Astrocyte of the spinal cord (primary cell): ENCODE results near the gene BTRC.
"Not testable (repeated sequence)": the region's sequence is repeated elsewhere in the genome, so short reads cannot be mapped to it uniquely, and the experiment has no call there.

Experiments
- DNase-seq: peaks from one replicate; pipeline ENCODE4 v3.0.0; 2011; ENCODE audit warnings: low read depth, low spot score
- H3K4me3 ChIP-seq: 2 replicates; pipeline ENCODE4 v1.5.1; 2011; ENCODE audit warnings: low read depth, mild to moderate bottlenecking, low read length, moderate library complexity
- CTCF ChIP-seq: IDR thresholded peaks from 2 replicates; pipeline ENCODE4 v1.5.1; 2012; ENCODE audit warnings: low read depth, mild to moderate bottlenecking, low read length, inconsistent platforms
- in situ Hi-C: cut with HindIII; loops from 2 replicates; pipeline ENCODE4 v1.10.0; 2017; ENCODE audit warnings: low sequenced_read_pairs

BTRC gene

GRCh38 chr10:101367569-101368453, 13.8 kb downstream of the BTRC start:
- H3K4me3 ChIP-seq: no peak overlapping the region
- in situ Hi-C loops: no loop called here
- no peak for TF ChIP-seq CTCF
- DNase-seq: peak; percentile 52

GRCh38 chr10:101373063-101373462, 19.1 kb downstream of the BTRC start:
- no peak for DNase-seq
- H3K4me3 ChIP-seq: no peak overlapping the region
- TF ChIP-seq CTCF: no peak
- in situ Hi-C loops: no loop called here

GRCh38 chr10:101373993-101374392, 20.0 kb downstream of the BTRC start:
- H3K4me3 ChIP-seq, in situ Hi-C loops, DNase-seq: not testable (repeated sequence)

GRCh38 chr10:101375076-101375475, 21.1 kb downstream of the BTRC start:
- TF ChIP-seq CTCF: no peak
- DNase-seq: no peak
- in situ Hi-C loops: no loop called here
- no peak overlapping the region for H3K4me3 ChIP-seq

GRCh38 chr10:101379663-101380352, 25.8 kb downstream of the BTRC start:
- in situ Hi-C loops: no loop called here
- no peak for DNase-seq
- no peak for TF ChIP-seq CTCF
- no peak overlapping the region for H3K4me3 ChIP-seq

GRCh38 chr10:101380353-101381017, 26.5 kb downstream of the BTRC start:
- DNase-seq: no peak
- in situ Hi-C loops: no loop called here
- no peak for TF ChIP-seq CTCF
- H3K4me3 ChIP-seq: no peak overlapping the region
